GM23338 (cell line): ENCODE measurements around the gene CARD10. TPM values are rescaled to one million over a fixed set of nuclear protein-coding genes. Genes with fewer than 3 reads are reported as not detected.

Source experiments
- ATAC-seq: fragments of 200-7000 bp; cut with Tn5 transposase; 3 replicates; pipeline ENCODE4 v1.9.1; 2020
- DNase-seq: peaks from one replicate; pipeline ENCODE4 v3.0.0-alpha.2; 2015; ENCODE audit warnings: low spot score
- H2AFZ ChIP-seq: fragments of 200-600 bp; sonication (generic); 2 replicates; pipeline ENCODE4 v1.8.0; 2016; ENCODE audit warnings: antibody characterized with exemption, mild to moderate bottlenecking, moderate library complexity
- H3F3A ChIP-seq: fragments of 200-600 bp; sonication (generic); replicated peaks from 2 replicates; pipeline ENCODE4 v1.8.0; 2017; ENCODE audit warnings: antibody characterized with exemption, mixed run types, low read depth
- H3K27ac ChIP-seq: fragments of 200-600 bp; sonication (generic); 2 replicates; pipeline ENCODE4 v1.6.1; 2016; ENCODE audit warnings: low read depth
- H3K27me3 ChIP-seq: fragments of 200-600 bp; sonication (generic); 2 replicates; pipeline ENCODE4 v1.8.0; 2016; ENCODE audit warnings: mild to moderate bottlenecking, mixed run types, moderate library complexity; ENCODE audit not compliant: insufficient read depth
- H3K36me3 ChIP-seq: fragments of 200-600 bp; sonication (generic); 2 replicates; pipeline ENCODE4 v1.8.0; 2016; ENCODE audit warnings: mild to moderate bottlenecking; ENCODE audit not compliant: insufficient read depth
- H3K4me1 ChIP-seq: fragments of 200-600 bp; sonication (generic); 2 replicates; pipeline ENCODE4 v1.8.0; 2016; ENCODE audit warnings: mild to moderate bottlenecking, moderate library complexity; ENCODE audit not compliant: insufficient read depth
- H3K4me2 ChIP-seq: fragments of 200-600 bp; sonication (generic); 2 replicates; pipeline ENCODE4 v1.7.1; 2017; ENCODE audit warnings: mixed run types
- H3K4me3 ChIP-seq: fragments of 200-600 bp; sonication (generic); 2 replicates; pipeline ENCODE4 v1.6.1; 2016; ENCODE audit warnings: mixed run types
- H3K79me2 ChIP-seq: fragments of 200-600 bp; sonication (generic); replicated peaks from 2 replicates; pipeline ENCODE4 v1.8.0; 2017; ENCODE audit warnings: mild to moderate bottlenecking; ENCODE audit not compliant: insufficient read depth
- H3K9me2 ChIP-seq: fragments of 200-600 bp; sonication (generic); 2 replicates; pipeline ENCODE4 v1.8.0; 2017; ENCODE audit not compliant: insufficient read depth
- H4K20me1 ChIP-seq: fragments of 200-600 bp; sonication (generic); replicated peaks from 2 replicates; pipeline ENCODE4 v1.8.0; 2017; ENCODE audit warnings: mild to moderate bottlenecking; ENCODE audit not compliant: insufficient read depth
- H3K27ac Mint-ChIP-seq: 2 replicates; pipeline ENCODE4 v1.8.0; 2020; ENCODE audit warnings: inconsistent platforms, mild to moderate bottlenecking, moderate library complexity, mixed read lengths
- H3K27me3 Mint-ChIP-seq: 3 replicates; pipeline ENCODE4 v1.8.0; 2022; ENCODE audit warnings: low read depth, mild to moderate bottlenecking, moderate library complexity, mixed read lengths, inconsistent platforms; ENCODE audit not compliant: insufficient read depth, poor library complexity
- H3K36me3 Mint-ChIP-seq: 3 replicates; pipeline ENCODE4 v1.8.0; 2021; ENCODE audit warnings: low read depth, mild to moderate bottlenecking, inconsistent platforms, moderate library complexity, mixed read lengths
- H3K4me1 Mint-ChIP-seq: 3 replicates; pipeline ENCODE4 v1.8.0; 2020; ENCODE audit warnings: mild to moderate bottlenecking, inconsistent platforms, mixed read lengths
- H3K4me3 Mint-ChIP-seq: 3 replicates; pipeline ENCODE4 v1.8.0; 2021; ENCODE audit warnings: moderate library complexity, mild to moderate bottlenecking, inconsistent platforms, mixed read lengths
- H3K9me3 Mint-ChIP-seq: 3 replicates; pipeline ENCODE4 v1.8.0; 2020; ENCODE audit warnings: moderate library complexity, mild to moderate bottlenecking, inconsistent platforms, mixed read lengths
- CTCF ChIP-seq, 2 experiments: fragments of 200-600 bp in 1 of 2; sonication (generic) in 1 of 2; conservative IDR thresholded peaks; 2 replicates each; pipeline versions ENCODE4 v1.5.1 to v1.6.1; 2016 to 2017; ENCODE audit warnings: antibody characterized with exemption in 2 of 2, low read depth in 2 of 2, mild to moderate bottlenecking in 2 of 2, moderate library complexity in 1 of 2
- EZH2 ChIP-seq: fragments of 200-600 bp; sonication (generic); IDR thresholded peaks from one replicate; pipeline ENCODE4 v1.8.0; 2017; ENCODE audit warnings: antibody characterized with exemption, mild to moderate bottlenecking, low read depth; ENCODE audit not compliant: unreplicated experiment
- EZH2phosphoT487 ChIP-seq: fragments of 200-600 bp; sonication (generic); IDR thresholded peaks from one replicate; pipeline ENCODE4 v1.8.1; 2018; ENCODE audit warnings: antibody characterized with exemption; ENCODE audit not compliant: unreplicated experiment
- JUNB ChIP-seq: IDR thresholded peaks from one replicate; pipeline ENCODE4 v1.6.1; 2016; ENCODE audit warnings: antibody characterized with exemption; ENCODE audit not compliant: unreplicated experiment
- REST ChIP-seq: IDR thresholded peaks from one replicate; pipeline ENCODE4 v1.6.1; 2018; ENCODE audit warnings: antibody characterized with exemption; ENCODE audit not compliant: unreplicated experiment
- STAT1 ChIP-seq: IDR thresholded peaks from one replicate; pipeline ENCODE4 v1.6.1; 2016; ENCODE audit warnings: antibody characterized with exemption; ENCODE audit not compliant: unreplicated experiment
- polyA plus RNA-seq: library from polyadenylated mRNA; unstranded; fragments of >200 nt; fragmentation: Nextera tagmentation; extraction: Ambion mirVana; gene quantifications from 2 replicates; pipeline ENCODE4 v1.2.1, GENCODE V29; 2016
- total RNA-seq: library from RNA; depleted of rRNA; stranded (reverse); fragments of >200 nt; shearing (Covaris generic); gene quantifications from 2 replicates; pipeline ENCODE4 v1.2.3, GENCODE V29; 2014

Gene CARD10
- total and polyA plus RNA-seq, 2 experiments from 2014 or later, result 5.4 to 17.2 TPM

GRCh38 chr22:37497062-37497599, 22.1 kb downstream of the CARD10 start:
- Histone ChIP-seq H3K36me3 (no peaks in the 10 kb centered on the region), H3K4me2 (no peak overlapping the region), H3F3A (0 out of 2 replicates have a peak, but pooled peaks cover 4% of the 10 kb centered on the region), H4K20me1 (no peaks in the 10 kb centered on the region), H3K4me3 (no peak overlapping the region), H3K27ac (no peak overlapping the region), H3K27me3 (no peaks in the 10 kb centered on the region), H2AFZ (no peak overlapping the region), H3K9me2 (no peaks in the 10 kb centered on the region), H3K79me2 (no peaks in the 10 kb centered on the region), H3K4me1 (peaks cover 4% of the 10 kb centered on the region; the same call in 1 of the 2 replicates)
- H3K9me3 Mint-ChIP-seq, result no peaks in the 10 kb centered on the region
- H3K4me1 Mint-ChIP-seq, result peaks cover 37% of the 10 kb centered on the region
- H3K27me3 Mint-ChIP-seq, result peaks cover 15% of the 10 kb centered on the region
- ATAC-seq (no peak), DNase-seq (no peak)
- H3K4me3 Mint-ChIP-seq, result no peak overlapping the region
- TF ChIP-seq EZH2, result no peak
- no peak for TF ChIP-seq CTCF (conservative IDR thresholded peaks at IDR 0.05; ENCODE audit: low read depth in 2 of 2)
- TF ChIP-seq JUNB, result no peak
- no peak overlapping the region for H3K27ac Mint-ChIP-seq
- no peaks in the 10 kb centered on the region for H3K36me3 Mint-ChIP-seq

GRCh38 chr22:37496651-37497050, 22.6 kb downstream of the CARD10 start:
- H3K4me2 ChIP-seq, result no peak overlapping the region
- DNase-seq, result peak; percentile 76
- peak; percentile 23 for ATAC-seq
- no peak overlapping the region for H3K4me3 ChIP-seq
- H3K36me3 ChIP-seq, result no peaks in the 10 kb centered on the region
- Mint-ChIP-seq H3K36me3 (no peaks in the 10 kb centered on the region), H3K27me3 (peaks cover 11% of the 10 kb centered on the region), H3K4me1 (peaks cover 32% of the 10 kb centered on the region), H3K27ac (no peak overlapping the region), H3K9me3 (no peaks in the 10 kb centered on the region), H3K4me3 (no peak overlapping the region)
- H3K27me3 ChIP-seq, result no peaks in the 10 kb centered on the region
- H4K20me1 ChIP-seq, result no peaks in the 10 kb centered on the region
- 0 out of 2 replicates have a peak, but pooled peaks cover 4% of the 10 kb centered on the region for H3F3A ChIP-seq
- no peaks in the 10 kb centered on the region for H3K79me2 ChIP-seq
- no peaks in the 10 kb centered on the region for H3K9me2 ChIP-seq
- no peak overlapping the region for H3K27ac ChIP-seq
- no peaks in the 10 kb centered on the region; the same call in 1 of the 2 replicates for H3K4me1 ChIP-seq
- H2AFZ ChIP-seq, result no peak overlapping the region
- TF ChIP-seq EZH2 (no peak), CTCF (conservative IDR thresholded peaks at IDR 0.05; ENCODE audit: low read depth in 2 of 2) (no peak), REST (no peak), EZH2phosphoT487 (no peak), STAT1 (no peak)
